Testis (tissue), 3 donors: Measurements from ENCODE around the gene PEX10. TPM values are rescaled to one million over a fixed set of nuclear protein-coding genes. Genes with fewer than 3 reads are reported as not detected.

Source experiments
- DNase-seq: peaks from one replicate; pipeline ENCODE4 v3.0.0-alpha.2; 2019
- H3K27ac ChIP-seq, 2 donors: fragments of 200-600 bp; sonication (generic); one replicate each; pipeline ENCODE4 v1.5.1; 2019
- H3K27me3 ChIP-seq: fragments of 200-600 bp; sonication (generic); one replicate; pipeline ENCODE4 v1.5.1; 2019
- H3K36me3 ChIP-seq: fragments of 200-600 bp; sonication (generic); one replicate; pipeline ENCODE4 v1.5.1; 2017; ENCODE audit warnings: low read depth; ENCODE audit errors: missing control alignments
- H3K4me1 ChIP-seq: fragments of 200-600 bp; sonication (generic); one replicate; pipeline ENCODE4 v1.5.1; 2019
- H3K4me3 ChIP-seq, 2 donors: fragments of 200-600 bp; sonication (generic); one replicate each; pipeline ENCODE4 v1.5.1; 2017 to 2019
- H3K9me3 ChIP-seq: fragments of 200-600 bp; sonication (generic); one replicate; pipeline ENCODE4 v1.5.1; 2017
- CTCF ChIP-seq, 3 experiments: fragments of 450-650 bp in 2 of 3; fragments of 200-600 bp in 1 of 3; sonication (generic) in 1 of 3; IDR thresholded peaks; one replicate each; pipeline ENCODE4 v1.5.1; 2016 to 2019; ENCODE audit warnings: antibody characterized with exemption in 3 of 3, mild to moderate bottlenecking in 2 of 3, moderate library complexity in 1 of 3
- POLR2A ChIP-seq: fragments of 450-650 bp; IDR thresholded peaks from one replicate; pipeline ENCODE4 v1.6.1; 2017; ENCODE audit warnings: antibody characterized with exemption, mild to moderate bottlenecking, moderate library complexity
- WGBS, 2 donors: methylation state at CpG; one replicate each; pipeline ENCODE4 v1.1.5; 2018; 5-methylcytosine and 5-hydroxymethylcytosine counted together
- intact Hi-C: fragments of 100-400 bp; cut with DNase I; formaldehyde crosslinking; loops from one replicate; pipeline ENCODE4 v1.15.1; 2023; ENCODE audit warnings: low total_unique reads
- polyA plus RNA-seq: library from polyadenylated mRNA; stranded (reverse); fragments of 350-450 nt; fragmentation: Illumina TruSeq; extraction: RNeasy Lipid Tissue Mini Kit (QIAGEN cat#74804); gene quantifications from one replicate; pipeline ENCODE4 v1.2.3, GENCODE V29; 2014; ENCODE audit warnings: low read depth, low replicate concordance; ENCODE audit not compliant: insufficient read depth
- total RNA-seq, 2 donors: library from RNA; depleted of rRNA; stranded (reverse); fragments of >200 nt; gene quantifications; one replicate each; pipeline ENCODE4 v1.2.3, GENCODE V29; 2016

The PEX10 gene
- total and polyA plus RNA-seq, 3 donors from 2014 or later, result 49.5 to 52.8 (median 50.4) TPM

GRCh38 chr1:2382621-2383361, 29.6 kb downstream of the PEX10 start:
- peak; percentile 28 to 45 (median 34) for TF ChIP-seq CTCF (IDR thresholded peaks at IDR 0.05)
- no peak for TF ChIP-seq POLR2A
- Histone ChIP-seq H3K9me3 (no peaks in the 10 kb centered on the region), H3K27me3 (no peaks in the 10 kb centered on the region), H3K27ac (no peak overlapping the region), H3K4me1 (peaks cover 14% of the 10 kb centered on the region), H3K36me3 (no peaks in the 10 kb centered on the region), H3K4me3 (no peak overlapping the region)
- WGBS, 2 donors, result 70 to 85% methylated on average over 5 to 13 of the region's 13 CpGs
- intact Hi-C loops, result loop anchor here (5.0 to 10.0 kb wide), 2 partner anchors 48 to 185 kb away; no protein-coding TSS in a partner anchor
- peak; percentile 44 for DNase-seq

- Histone ChIP-seq H3K4me3 (no peak overlapping the region), H3K36me3 (no peaks in the 10 kb centered on the region), H3K27ac (no peak overlapping the region), H3K27me3 (no peaks in the 10 kb centered on the region), H3K4me1 (peaks cover 14% of the 10 kb centered on the region), H3K9me3 (no peaks in the 10 kb centered on the region)
- DNase-seq, result peak; percentile 84
- WGBS, 2 donors, result 60 to 77% methylated on average over 13 to 28 of the region's 28 CpGs
- TF ChIP-seq POLR2A (no peak), CTCF (IDR thresholded peaks at IDR 0.05) (peak; percentile 91 to 96 (median 95))
- intact Hi-C loops, result loop anchor here (5.0 to 10.0 kb wide), 2 partner anchors 47 to 185 kb away; no protein-coding TSS in a partner anchor
Observed at GRCh38 chr1:2381741-2382620, 30.4 kb downstream of the PEX10 start.

DNA sequence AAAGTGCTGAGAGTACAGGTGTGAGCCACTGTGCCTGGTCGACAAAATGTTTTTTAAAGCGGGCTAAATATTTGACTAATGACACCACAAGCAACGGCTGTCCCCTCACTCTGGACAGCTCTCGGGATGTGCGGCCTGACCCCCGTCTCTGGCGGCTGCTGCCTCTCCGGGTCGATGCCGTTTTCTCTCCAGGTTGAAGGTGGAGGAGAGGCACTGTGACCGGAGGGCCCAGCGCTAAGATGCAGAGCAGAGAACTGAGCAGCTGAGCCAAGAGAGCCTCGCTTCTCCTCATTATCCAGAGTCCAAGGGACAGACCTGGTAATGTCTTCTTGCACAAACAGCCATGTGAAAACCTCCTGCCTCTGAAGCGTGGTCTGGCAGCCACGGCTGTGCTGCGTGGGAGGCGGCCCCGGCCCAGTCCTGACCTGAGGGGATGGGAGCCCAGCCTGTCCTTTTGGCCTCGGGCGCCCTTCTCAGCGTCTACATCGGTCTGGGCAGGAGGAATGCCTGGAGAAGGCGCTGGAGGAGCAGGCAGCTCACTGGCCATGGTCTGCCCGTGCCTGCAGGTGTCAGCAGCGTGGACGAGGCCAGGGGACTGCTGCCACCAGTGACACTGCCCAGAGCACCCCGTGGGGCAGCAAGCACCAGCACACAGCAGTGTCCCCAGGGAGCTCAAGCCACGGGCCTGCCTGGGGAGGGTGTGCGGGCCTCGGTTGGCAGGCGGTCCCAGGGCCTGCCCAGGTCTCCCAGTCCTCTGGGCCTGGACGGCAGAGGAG, 31.4 kb downstream of the PEX10 start:
- Histone ChIP-seq H3K27ac (no peak overlapping the region), H3K4me3 (no peak overlapping the region), H3K36me3 (no peaks in the 10 kb centered on the region), H3K27me3 (no peaks in the 10 kb centered on the region), H3K4me1 (peaks cover 14% of the 10 kb centered on the region), H3K9me3 (no peaks in the 10 kb centered on the region)
- no peak for TF ChIP-seq CTCF (IDR thresholded peaks at IDR 0.05)
- TF ChIP-seq POLR2A, result no peak
- WGBS, 2 donors, result 53 to 57% methylated on average over 17 to 32 of the region's 32 CpGs
- peak; percentile 34 for DNase-seq
- intact Hi-C loops, result loop anchor here (5.0 to 10.0 kb wide), 2 partner anchors 46 to 184 kb away; no protein-coding TSS in a partner anchor

GRCh38 chr1:2379733-2380404, 32.5 kb downstream of the PEX10 start:
- Histone ChIP-seq H3K36me3 (no peaks in the 10 kb centered on the region), H3K9me3 (no peaks in the 10 kb centered on the region), H3K27ac (no peak overlapping the region), H3K4me1 (peaks cover 14% of the 10 kb centered on the region), H3K27me3 (no peaks in the 10 kb centered on the region), H3K4me3 (no peak overlapping the region)
- intact Hi-C loops, result loop anchor here (5.0 to 10.0 kb wide), 2 partner anchors 45 to 183 kb away; no protein-coding TSS in a partner anchor
- TF ChIP-seq POLR2A, result no peak
- no peak for TF ChIP-seq CTCF (IDR thresholded peaks at IDR 0.05)
- no peak for DNase-seq
- 92 to 96% methylated on average over 22 to 23 of the region's 23 CpGs for WGBS, 2 donors
